Measurements from ENCODE around the gene CRYBA4. TPM values are rescaled to one million over a fixed set of nuclear protein-coding genes. Genes with fewer than 3 reads are reported as not detected.

The CRYBA4 gene
- polyA plus RNA-seq, 1 donor (not counting 4 experiments of a cell fraction or from before 2014, with no cell fraction given), result not detected

GRCh38 chr22:26589367-26589844 lies 32.4 kb upstream of the CRYBA4 start:
- no peak for DNase-seq (ENCODE audit: low read depth, low spot score)

GRCh38 chr22:26589845-26590736 lies 31.7 kb upstream of the CRYBA4 start, which contains the start of gene TPST2:
TSS of gene TPST2 (minus strand) at chr22:26590132. CDS start at chr22:26541630, 48,502 bp downstream.
- peaks cover 17% of the 10 kb centered on the region for H3K4me1 ChIP-seq (ENCODE audit: control insufficient read depth, extremely low read depth, insufficient read depth, low read length)
- peaks cover 6% of the 10 kb centered on the region for H3K27me3 ChIP-seq (ENCODE audit: control insufficient read depth, extremely low read depth, insufficient read depth, low read length)
- peak within 1 kb of the TSS; percentile 71 for H3K27ac ChIP-seq (ENCODE audit: control insufficient read depth, insufficient read depth, low read length)
- peaks cover 0 to 2% of the 10 kb centered on the region in 2 experiments for H3K36me3 ChIP-seq (ENCODE audit: control insufficient read depth in 2 of 2, extremely low read depth in 1 of 2, insufficient read depth in 2 of 2, low read length in 2 of 2)
- H3K79me2 ChIP-seq (ENCODE audit: control insufficient read depth, insufficient read depth, low read length), result peaks cover 10% of the 10 kb centered on the region
- peak within 1 kb of the TSS; percentile 92 for H2AFZ ChIP-seq (ENCODE audit: control insufficient read depth, low read length)
- peak within 1 kb of the TSS; percentile 99 for H3K4me2 ChIP-seq (ENCODE audit: control insufficient read depth, extremely low read depth, insufficient read depth, low read depth, low read length)
- peak within 1 kb of the TSS; percentile 83 to 88 (median 83) for H3K4me3 ChIP-seq (ENCODE audit: control insufficient read depth in 2 of 3, extremely low read depth in 1 of 3, insufficient read depth in 2 of 3, low read depth in 1 of 3, low read length in 3 of 3)
- H4K20me1 ChIP-seq (ENCODE audit: control insufficient read depth, extremely low read depth, insufficient read depth, low read length), result no peaks in the 10 kb centered on the region
- FAIRE-seq (peak; percentile 9), DNase-seq (ENCODE audit: low read depth, low spot score) (no peak)
- dilution Hi-C loops (cut with MboI; ENCODE audit: extremely low pct_ligation_motif_present, low sequenced_read_pairs), result no loop called here
- H3K9ac ChIP-seq (ENCODE audit: control insufficient read depth, extremely low read depth, insufficient read depth, low read length), result peak within 1 kb of the TSS; percentile 79
- TF ChIP-seq CTCF (optimal IDR thresholded peaks at IDR 0.05 in 1 of 3, IDR thresholded peaks at IDR 0.05 in 1 of 3, conservative IDR thresholded peaks at IDR 0.05 in 1 of 3; ENCODE audit: extremely low read depth in 1 of 3, insufficient read depth in 2 of 3, low read length in 3 of 3) (peak in 1 of 3 experiments; percentile 46), EZH2 (IDR thresholded peaks at IDR 0.05; ENCODE audit: low read length) (no peak)
- H3K9me1 ChIP-seq (ENCODE audit: control insufficient read depth, extremely low read depth, insufficient read depth, low read length), result no peaks in the 10 kb centered on the region
- H3K9me3 ChIP-seq (ENCODE audit: control insufficient read depth, low read depth, low read length), result no peaks in the 10 kb centered on the region

More at GRCh38 chr22:26589367-26589844, 32.4 kb upstream of the CRYBA4 start:
- dilution Hi-C loops (cut with MboI; ENCODE audit: extremely low pct_ligation_motif_present, low sequenced_read_pairs), result no loop called here
- H3K27ac ChIP-seq (ENCODE audit: control insufficient read depth, insufficient read depth, low read length), result peak overlapping the region; percentile 49
- H3K36me3 ChIP-seq (ENCODE audit: control insufficient read depth in 2 of 2, extremely low read depth in 1 of 2, insufficient read depth in 2 of 2, low read length in 2 of 2), result peaks cover 0 to 2% of the 10 kb centered on the region in 2 experiments
- H3K4me3 ChIP-seq (ENCODE audit: control insufficient read depth in 2 of 3, extremely low read depth in 1 of 3, insufficient read depth in 2 of 3, low read depth in 1 of 3, low read length in 3 of 3), result peak overlapping the region; percentile 67 to 83 (median 83)
- peaks cover under 1% of the 10 kb centered on the region for H3K27me3 ChIP-seq (ENCODE audit: control insufficient read depth, extremely low read depth, insufficient read depth, low read length)
- peak overlapping the region; percentile 58 for H3K4me2 ChIP-seq (ENCODE audit: control insufficient read depth, extremely low read depth, insufficient read depth, low read depth, low read length)
- TF ChIP-seq EZH2 (IDR thresholded peaks at IDR 0.05; ENCODE audit: low read length) (no peak), CTCF (optimal IDR thresholded peaks at IDR 0.05 in 1 of 3, IDR thresholded peaks at IDR 0.05 in 1 of 3, conservative IDR thresholded peaks at IDR 0.05 in 1 of 3; ENCODE audit: extremely low read depth in 1 of 3, insufficient read depth in 2 of 3, low read length in 3 of 3) (no peak)
- no peaks in the 10 kb centered on the region for H4K20me1 ChIP-seq (ENCODE audit: control insufficient read depth, extremely low read depth, insufficient read depth, low read length)
- no peaks in the 10 kb centered on the region for H3K9me1 ChIP-seq (ENCODE audit: control insufficient read depth, extremely low read depth, insufficient read depth, low read length)
- peak overlapping the region; percentile 81 for H2AFZ ChIP-seq (ENCODE audit: control insufficient read depth, low read length)
- FAIRE-seq, result peak; percentile 56
- no peaks in the 10 kb centered on the region for H3K9me3 ChIP-seq (ENCODE audit: control insufficient read depth, low read depth, low read length)
- H3K4me1 ChIP-seq (ENCODE audit: control insufficient read depth, extremely low read depth, insufficient read depth, low read length), result peaks cover 23% of the 10 kb centered on the region
- H3K79me2 ChIP-seq (ENCODE audit: control insufficient read depth, insufficient read depth, low read length), result peaks cover 10% of the 10 kb centered on the region
- peak overlapping the region; percentile 79 for H3K9ac ChIP-seq (ENCODE audit: control insufficient read depth, extremely low read depth, insufficient read depth, low read length)
